NCI-H2029 (cell line): ENCODE data around the gene PCID2.
A peak's percentile ranks its signal among the peaks of the same experiment; 100 is the strongest.
"Not testable (repeated sequence)": the region's sequence is repeated elsewhere in the genome, so short reads cannot be mapped to it uniquely, and the experiment has no call there.

ENCODE experiments used
- DNase-seq: peaks from one replicate; lab custom pipeline; 2025; lab: John Stamatoyannopoulos, UW

The PCID2 gene

DNA sequence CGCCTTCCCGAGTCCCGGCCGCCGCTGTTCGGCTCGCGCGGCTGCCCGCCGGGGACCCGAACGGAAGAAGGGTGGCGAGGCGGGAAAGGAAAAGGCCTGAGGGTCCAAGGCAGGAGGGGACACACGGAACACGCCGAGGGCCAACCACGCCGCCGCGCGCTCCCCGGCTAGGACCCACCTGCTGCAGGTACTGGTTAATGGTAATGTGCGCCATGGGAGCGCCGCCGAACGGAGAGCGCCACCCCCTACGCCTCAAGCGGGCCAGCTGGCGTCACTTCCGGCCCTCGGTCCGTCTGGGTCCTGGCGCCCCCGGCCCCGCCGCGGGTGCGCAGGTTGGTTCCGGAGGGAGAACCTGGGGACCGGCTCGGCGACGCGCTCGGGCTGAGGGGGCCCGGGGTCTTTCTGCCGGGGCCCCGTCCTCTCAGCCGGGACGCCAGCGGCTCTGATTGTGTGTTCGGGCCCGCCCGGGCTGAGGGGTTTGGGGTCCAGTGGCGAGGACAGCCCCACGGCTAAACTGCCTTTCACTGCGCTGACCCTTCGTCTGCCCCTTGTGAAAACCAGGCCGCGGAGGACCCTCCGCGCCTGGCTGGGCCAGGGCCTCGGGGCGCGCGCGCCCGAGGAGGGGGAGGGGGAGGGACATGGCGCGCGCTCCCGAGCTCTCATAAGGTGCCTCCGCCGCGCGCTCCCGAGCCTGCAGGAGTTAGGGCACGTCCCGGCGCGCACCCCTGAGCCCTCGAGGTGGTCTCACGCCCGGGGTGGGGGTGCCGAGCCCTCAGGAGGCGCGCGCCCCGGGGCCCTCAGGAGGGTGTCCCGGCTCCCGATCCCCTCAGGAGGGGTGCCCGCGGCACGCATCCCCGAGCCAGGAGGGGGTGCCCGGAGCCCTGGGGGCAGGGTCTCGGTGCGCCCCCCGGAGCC lies at the start of gene PCID2:
Gene PCID2 (minus strand): TSS at position 249 of the 915 bp plus-strand sequence. CDS start 35 bp downstream, at position 214.
- peak; percentile 55 for DNase-seq

DNA sequence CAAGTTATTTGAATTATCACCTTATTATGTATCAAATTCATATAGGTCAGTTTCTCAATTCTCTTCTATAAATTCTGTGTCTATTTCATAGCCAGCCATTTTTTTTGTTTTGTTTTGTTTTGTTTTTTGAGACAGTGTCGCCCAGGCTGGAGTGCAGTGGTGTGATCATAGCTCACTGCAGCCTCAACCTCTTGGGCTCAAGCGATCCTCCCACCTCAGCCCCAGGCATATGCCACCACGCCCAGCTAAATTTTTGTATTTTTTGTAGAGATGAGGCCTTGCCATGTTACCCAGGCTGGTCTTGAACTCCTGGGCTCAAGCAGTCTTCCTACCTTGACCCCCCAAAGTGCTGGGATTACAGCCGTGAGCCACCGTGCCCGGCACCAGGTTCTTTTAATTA lies 49.4 kb upstream of the PCID2 start:
- DNase-seq, result not testable (repeated sequence)

DNA sequence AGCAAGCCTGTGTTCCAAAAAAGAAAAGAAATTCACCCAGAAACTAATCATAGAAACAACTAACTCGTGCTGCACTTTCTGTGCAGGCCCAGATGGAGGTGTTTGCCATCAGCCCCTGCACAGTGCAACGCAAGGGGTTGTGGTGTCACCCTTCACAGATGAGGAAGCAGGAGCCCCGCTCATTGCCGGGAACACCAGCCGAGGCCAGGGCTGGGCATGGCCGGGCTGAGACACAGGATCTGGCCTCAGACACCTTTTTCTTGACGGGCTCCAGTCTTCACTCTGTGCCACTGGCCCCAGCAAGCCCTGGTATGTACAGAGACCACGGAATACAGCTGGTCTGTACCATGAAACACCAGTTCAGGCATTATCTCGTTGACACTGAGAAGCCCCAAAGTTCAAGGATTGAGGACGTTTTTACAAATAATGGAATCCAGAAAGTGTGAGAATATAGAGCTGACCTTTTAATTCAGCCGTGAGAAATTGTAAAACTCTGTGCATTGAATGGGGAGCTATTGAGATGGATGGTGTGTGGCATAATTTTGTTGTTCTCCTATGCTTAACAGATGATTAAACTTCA lies 44.1 kb upstream of the PCID2 start:
- DNase-seq, result no peak

DNA sequence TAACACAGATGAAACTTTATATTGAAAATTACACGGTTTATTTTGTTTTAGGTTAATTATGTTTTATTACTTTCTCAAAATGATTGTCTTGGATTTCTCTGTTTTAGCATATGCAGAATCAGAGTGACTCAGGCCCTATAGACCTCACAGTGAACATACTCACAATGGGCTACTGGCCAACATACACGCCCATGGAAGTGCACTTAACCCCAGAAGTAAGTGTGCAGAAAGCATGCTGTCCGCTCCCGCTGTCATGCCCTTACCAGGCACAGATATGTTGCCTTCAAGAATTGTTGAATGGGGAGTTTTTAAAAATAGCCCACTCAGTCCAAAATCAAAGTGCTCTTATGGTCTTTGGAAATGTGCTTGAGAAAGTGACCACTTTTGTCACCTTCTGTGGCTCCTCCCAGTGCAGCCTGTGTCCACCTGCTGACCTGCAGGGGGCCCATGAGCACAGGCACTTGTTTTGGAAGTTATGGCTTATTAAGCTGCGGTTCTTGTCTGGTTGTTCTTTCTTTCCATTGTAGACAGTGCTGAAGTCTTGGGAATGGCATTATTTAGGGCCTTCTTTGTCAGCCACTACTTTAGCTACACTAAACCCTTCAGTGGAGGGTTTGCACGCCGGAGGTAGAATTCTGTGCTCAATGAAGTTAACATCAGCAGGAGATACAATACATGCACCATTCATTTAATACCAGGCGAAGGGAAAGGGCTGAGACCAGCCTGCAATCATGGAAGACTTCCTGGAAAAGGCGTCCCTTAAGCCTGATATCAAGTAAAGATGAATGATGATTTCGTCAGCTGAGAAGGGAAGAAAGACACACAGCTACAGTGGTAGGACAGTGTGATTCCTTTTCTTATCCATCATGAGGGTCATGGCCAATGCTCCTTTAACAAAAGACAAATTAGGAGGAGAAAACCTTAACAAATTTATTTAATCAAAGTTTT lies 37.7 kb upstream of the PCID2 start:
- no peak for DNase-seq

DNA sequence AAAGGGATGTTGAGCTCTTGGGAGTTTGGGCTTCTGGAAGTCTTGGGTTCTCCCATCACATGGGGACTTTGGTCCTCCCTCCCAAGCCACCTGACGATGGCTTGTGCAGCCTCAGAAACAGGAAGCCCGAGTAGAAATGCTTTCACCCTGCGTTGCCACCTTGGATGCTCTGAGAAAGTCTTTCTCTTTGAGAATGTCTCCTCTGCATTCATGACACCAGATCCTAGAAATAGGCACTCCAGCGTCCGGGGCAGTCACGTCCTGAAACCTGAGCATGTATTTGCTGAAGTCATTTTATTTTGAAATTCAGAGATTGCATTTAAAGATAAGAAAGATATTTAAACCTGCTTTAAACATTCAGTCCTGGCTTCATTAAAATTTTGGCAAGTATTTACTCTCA lies 35.4 kb upstream of the PCID2 start:
- no peak for DNase-seq

DNA sequence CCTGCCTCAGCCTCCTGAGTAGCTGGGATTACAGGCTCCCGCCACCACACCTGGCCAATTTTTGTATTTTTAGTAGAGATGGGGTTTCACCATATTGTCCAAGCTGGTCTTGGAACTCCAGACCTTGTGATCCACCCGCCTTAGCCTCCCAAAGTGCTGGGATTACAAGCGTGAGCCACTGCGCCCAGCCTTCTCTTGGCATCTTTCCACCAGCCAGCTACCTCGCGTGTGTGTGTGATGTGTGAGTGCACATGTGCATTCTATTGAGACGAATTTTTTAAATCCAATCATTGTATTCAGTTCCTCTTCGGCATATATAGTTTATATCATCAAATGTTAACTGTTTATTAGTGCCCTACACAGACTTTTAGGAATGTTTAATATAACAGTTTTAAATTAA lies 33.2 kb upstream of the PCID2 start:
- DNase-seq, result not testable (repeated sequence)

DNA sequence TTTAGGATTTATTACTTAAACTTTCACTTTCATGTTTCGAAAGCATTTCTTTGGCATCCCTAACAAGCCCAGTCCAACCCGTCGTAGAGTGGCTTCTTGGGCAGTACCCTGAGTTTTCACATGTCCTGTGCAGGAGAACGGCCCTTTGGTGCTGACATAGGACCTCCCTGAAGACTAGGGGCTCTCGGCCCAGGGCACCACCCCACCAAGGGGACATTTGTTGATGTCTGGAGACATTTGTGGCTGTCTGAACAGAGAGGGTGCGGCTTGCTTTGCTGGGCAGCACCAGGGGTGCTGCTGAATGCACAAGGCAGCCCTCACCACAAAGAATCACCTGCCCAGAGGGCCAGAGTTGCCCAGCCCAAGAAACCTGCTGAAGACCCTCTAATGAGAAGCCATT lies 31.5 kb upstream of the PCID2 start:
- no peak for DNase-seq

DNA sequence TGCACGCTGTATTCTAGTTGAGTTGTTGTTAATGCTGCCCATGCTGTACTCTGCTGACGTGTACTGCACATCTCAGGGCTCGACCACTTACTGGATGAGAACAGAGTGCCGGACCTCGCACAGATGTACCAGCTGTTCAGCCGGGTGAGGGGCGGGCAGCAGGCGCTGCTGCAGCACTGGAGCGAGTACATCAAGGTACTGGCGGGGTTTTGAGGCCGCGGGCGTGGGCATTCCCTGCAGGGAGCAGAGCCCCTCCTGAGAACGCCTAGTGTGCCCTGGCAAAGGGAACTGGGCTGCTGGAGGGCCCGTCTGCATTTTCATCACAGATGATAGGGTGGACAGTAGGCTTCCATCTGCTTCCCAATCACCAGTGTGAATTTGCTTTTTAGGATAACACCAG lies 30.9 kb upstream of the PCID2 start:
- no peak for DNase-seq

DNA sequence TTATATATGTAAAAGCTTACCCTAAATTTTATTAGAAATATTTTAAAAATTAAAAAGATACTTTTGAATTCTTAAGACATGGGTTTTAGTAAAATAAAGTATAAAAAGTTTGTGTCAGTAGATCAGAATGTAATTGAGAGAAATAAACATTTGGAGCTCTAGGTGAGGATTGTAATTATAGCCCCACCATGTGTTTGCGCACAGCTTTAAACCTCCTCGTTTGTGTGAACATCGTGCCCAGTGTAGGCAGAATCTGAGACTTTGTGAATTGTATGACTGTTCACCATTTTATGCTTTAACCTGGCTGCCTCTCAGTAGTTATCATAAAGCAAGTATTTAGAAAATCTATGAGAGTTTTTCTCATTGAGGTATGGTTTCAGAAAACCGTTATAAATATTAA lies 30.1 kb upstream of the PCID2 start:
- DNase-seq, result no peak

DNA sequence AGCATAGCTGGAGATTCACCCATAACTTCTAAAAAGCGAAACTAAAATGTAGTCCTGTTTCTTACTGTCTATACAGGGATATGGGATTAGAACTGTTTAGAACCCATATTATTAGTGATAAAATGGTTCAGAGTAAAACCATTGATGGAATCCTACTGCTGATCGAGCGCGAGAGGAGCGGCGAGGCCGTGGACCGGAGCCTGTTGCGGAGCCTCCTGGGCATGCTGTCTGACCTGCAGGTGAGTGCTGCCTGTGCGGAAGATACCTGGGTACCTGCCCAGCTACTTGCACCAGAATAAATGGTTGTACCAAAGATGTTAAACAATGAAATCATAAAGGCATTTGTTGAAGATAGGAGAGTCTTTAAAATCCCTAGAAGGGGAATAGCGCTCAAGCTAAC lies 24.6 kb upstream of the PCID2 start:
- DNase-seq, result no peak

DNA sequence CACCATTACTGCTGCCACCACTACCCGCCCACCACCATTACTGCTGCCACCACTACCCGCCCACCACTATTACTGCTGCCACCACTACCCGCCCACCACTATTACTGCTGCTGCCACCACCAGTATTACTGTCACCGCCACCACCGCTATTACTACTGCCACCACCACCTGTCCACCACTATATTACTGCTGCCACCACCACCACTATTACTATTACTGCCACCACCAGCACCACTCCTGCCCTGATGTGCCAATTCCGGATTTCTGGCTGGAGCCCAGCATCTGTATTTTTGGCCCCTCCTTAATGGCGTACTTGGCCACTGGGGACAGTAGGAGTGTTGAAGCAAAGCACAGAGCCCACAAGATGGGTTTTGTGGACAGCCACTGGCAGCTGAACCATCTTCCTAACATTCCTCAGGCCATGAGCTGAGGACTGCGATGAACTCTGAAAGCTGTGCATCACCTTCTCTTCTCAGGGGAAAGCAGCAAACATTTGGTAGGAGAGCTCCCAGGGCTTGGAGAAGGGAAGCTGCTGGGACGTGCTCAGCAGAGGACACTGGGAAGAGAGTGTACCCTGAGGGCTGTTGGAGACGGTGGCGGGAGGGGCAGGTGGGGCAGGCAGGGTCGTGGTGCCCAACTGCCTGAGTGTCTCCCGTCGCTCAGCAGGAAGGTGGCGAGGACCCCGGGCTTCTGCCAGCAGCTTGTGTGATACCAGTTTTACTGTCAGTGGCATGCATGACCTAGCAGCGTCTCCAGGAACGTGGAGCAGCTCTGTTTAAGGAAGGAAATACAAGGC lies 23.9 kb upstream of the PCID2 start:
- no peak for DNase-seq

DNA sequence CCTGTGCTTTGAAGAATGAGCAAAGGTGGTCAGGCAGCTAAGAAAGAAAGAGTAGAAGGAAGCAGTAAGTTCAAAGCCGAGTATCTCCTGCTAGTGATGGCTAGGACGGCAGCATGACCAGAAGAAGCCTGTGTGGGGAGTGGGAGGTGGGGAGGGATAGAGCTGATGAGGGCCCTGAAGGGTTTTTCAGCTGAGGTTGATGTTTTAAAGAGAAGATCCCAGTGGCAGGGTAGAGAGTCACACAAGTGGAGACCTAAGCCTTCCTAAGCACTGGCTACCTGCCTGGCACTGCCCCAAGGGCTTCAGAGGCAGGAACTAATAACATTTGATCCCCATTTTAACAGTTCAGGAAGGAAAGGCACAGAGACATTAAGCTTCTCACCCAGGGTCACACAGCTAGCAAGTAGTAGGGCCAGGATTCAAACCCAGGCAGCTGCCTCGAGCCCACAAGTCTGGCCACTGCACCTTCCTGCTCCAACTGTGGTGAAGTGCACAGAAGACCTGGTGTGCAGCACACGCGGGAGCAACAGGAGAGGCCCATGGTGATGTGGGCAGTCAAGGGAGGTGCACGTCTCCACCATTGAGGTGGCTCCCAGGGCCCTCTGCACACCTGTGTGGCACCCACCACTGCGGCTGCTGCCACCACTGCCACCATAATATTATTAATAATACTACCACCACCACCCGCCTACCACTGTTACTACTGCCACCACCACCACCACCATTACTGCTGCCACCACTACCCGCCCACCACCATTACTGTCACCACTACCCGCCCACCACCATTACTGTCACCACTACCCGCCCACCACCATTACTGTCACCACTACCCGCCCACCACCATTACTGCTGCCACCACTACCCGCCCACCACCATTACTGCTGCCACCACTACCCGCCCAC lies 23.1 kb upstream of the PCID2 start:
- DNase-seq, result no peak

DNA sequence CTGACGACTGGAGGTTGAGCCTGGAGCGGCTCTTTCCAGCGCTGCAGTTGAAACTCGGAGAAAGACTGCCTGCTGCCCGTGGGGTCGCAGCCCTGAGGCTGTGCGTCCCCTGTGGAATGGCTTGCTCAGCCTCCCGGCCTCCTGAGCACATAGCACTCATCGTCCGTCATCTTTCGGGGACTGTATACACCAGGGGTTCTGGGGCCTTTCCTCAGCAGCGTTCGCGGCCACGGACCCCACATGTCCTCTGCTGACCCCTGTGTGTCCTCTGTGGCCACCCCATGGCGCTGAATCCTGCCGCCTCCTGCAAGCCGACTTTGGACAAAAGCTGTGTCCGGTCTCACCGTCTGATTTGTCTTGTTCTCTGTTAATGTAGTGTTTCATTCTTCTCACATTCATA lies 21.3 kb upstream of the PCID2 start:
- no peak for DNase-seq

DNA sequence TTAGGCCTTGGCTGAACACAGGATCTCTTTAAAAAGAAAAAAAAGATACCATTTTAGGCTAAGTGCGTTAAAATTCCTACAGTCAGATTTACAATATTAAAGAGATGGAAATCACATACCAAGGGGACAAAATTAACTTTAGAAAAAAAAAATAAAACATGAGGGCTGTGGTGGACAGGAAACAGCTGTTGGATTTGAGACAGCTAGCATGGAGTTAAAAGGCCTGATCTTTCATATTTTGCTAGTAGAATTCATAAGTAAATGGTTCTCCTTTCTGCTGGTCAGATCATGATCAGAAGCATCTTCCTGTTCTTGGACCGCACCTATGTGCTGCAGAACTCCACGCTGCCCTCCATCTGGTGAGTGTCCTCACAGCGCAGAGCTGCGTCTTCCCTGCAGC lies 20.7 kb upstream of the PCID2 start:
- no peak for DNase-seq

DNA sequence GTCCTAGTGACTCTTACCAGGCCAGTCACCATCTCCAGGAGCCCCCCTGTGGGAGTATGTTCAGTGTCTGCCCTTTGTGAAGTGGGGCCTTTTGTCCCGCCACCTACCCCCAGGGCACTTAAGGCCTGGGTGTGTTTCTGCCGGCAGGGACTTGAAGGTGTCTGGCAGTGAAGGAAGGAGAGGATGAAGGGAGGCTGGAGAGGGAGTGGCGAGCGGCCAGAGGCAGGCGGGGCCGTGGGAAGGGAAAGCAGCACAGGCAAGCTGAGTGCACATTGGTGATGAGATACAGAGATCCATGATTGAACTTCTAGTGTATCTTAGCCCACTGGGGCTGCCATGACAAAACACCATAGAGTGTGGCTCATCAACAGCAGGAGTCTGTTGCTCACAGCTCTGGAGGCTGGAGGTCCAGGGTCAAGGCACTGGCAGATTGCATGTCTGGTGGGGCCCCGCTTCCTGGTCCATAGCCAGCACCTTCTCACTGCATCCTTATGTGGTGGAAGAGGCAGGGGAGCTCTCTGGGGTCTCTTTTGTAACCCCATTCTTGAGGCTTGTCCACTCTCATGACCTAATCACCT lies 18.5 kb upstream of the PCID2 start:
- DNase-seq, result no peak

DNA sequence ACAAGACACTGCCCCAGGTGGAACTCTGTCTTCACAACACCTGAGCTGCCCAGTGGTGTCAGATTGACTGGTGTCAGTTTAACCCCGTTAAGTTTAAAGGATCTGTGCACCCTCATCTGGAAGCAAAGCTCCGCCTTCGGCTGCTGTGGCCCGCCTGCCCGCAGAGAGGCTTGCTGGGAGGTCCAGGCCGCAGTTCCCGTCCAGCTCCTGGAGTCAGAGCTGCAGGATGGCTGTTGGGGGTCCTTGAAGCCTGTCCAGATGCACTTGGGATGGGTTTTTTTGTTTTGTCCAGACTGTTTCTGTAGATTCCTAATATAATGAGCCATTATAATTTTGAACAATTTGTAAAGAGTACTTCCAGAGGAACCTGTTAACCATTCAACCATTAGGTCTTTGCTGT lies 17.0 kb upstream of the PCID2 start:
- no peak for DNase-seq

DNA sequence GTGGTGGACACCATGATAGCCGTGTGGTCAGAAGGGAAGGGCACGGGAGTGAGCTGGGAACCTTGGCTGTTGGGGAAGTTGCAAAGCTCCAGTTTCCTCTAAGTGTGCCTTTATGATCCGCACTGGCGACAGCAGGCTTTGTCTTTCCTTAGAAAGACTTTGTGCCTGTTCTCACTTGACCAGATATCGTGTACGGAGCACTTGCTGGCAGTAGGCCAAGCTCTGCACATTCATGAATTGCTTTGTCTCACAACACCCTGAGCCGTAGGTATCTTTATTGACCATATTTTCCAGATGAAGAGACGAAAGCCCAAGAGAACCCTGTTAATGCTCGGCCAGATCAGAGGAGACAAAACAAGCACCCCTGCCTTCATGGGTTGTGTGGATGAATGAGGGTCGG lies 16.0 kb upstream of the PCID2 start:
- no peak for DNase-seq

DNA sequence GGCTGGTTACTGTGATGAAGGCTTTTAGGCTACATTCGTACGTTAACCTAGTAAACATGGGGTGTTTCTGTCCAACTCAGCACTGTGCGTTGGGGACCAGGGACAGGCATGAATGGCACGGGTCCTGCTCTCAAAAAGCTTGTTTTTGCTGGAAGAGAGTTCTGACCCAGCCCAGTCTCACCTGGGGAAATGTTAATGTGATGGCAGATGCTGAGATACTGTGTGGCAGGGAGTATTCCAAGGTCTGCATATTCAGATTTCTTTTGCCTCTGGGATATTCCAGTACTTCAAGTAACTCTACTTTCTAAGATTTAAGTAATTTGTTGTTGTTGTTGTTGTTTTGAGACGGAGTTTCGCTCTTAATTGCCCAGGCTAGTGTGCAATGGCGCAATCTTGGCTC lies 14.6 kb upstream of the PCID2 start:
- no peak for DNase-seq

DNA sequence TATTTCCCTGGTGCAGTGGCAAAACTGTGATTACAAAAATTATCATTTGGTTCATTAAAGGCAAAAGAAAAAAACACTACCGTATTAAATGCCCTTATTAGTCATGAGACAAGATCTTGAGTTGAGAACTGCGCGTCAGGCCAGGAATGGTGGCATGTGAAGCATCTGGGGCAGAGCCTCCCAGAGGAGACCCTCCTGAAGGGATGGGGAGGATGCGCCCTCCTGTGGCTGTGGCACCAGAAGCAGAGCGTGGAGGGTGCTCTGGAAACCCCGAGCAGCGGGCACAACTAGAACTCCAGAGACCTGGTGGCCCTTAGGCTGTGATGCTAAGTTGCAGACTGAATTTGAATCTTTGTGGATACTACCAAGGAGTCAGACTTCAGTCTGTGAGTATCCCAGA lies 12.4 kb upstream of the PCID2 start:
- no peak for DNase-seq

DNA sequence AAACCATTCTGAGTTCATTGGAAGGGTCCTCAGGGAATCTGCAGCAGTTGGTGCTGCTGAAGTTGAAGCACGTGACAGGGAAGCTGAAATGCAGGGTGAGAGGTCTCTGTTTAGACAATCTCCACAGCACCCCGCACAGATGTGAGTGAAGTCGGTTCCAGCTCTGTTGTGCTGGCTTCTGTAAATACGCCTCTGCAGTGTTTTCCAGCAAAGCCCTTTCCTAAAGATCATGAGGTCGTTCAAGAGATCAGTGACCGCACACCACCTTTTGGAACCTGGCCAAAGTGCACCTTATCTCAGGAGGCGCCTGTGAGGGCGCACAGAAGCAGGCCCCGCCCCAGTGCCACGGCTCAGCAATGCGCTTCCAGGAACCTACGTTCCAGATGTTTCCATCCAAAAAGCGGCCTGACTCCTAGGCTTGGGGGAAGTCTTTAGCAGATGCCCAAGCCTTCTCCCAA lies 11.7 kb upstream of the PCID2 start:
- no peak for DNase-seq
